HAP-1 (cell line): ENCODE measurements around the gene CNNM1.

Experiments
- DNase-seq, 2 experiments: peaks; one replicate each; pipeline ENCODE4 v3.0.0-alpha.2; 2016 to 2020; ENCODE audit warnings: low spot score in 2 of 2
- H3K27me3 ChIP-seq: fragments of 250-450 bp; sonication (Bioruptor Pico); 2 replicates; pipeline ENCODE4 v1.5.1; 2020; ENCODE audit warnings: low read depth, mild to moderate bottlenecking, moderate library complexity
- H3K36me3 ChIP-seq: fragments of 250-450 bp; sonication (Bioruptor Pico); replicated peaks from 2 replicates; pipeline ENCODE4 v1.5.1; 2020; ENCODE audit warnings: mild to moderate bottlenecking
- H3K4me1 ChIP-seq: fragments of 250-450 bp; sonication (Bioruptor Pico); 2 replicates; pipeline ENCODE4 v1.5.1; 2020; ENCODE audit warnings: mild to moderate bottlenecking
- H3K4me3 ChIP-seq: fragments of 250-450 bp; sonication (Bioruptor Pico); 2 replicates; pipeline ENCODE4 v1.5.1; 2020; ENCODE audit warnings: mild to moderate bottlenecking, moderate library complexity
- H3K9me3 ChIP-seq: fragments of 250-450 bp; sonication (Bioruptor Pico); 2 replicates; pipeline ENCODE4 v1.5.1; 2020; ENCODE audit warnings: mild to moderate bottlenecking, moderate library complexity
- in situ Hi-C: fragments of 300-500 bp; cut with MboI; formaldehyde crosslinking; loops from 3 replicates; pipeline ENCODE4 v1.14.3; 2020; ENCODE audit warnings: low sequenced_read_pairs, inconsistent platforms, mixed read lengths

The CNNM1 gene

GRCh38 chr10:99369126-99369525 is 40.0 kb downstream of the CNNM1 start:
- DNase-seq = no peak
- in situ Hi-C loops = no loop called here

GRCh38 chr10:99369551-99369950 is 40.4 kb downstream of the CNNM1 start:
- Histone ChIP-seq H3K9me3 (no peaks in the 10 kb centered on the region), H3K4me1 (no peaks in the 10 kb centered on the region), H3K4me3 (no peak overlapping the region), H3K36me3 (no peaks in the 10 kb centered on the region; the same call in none of the 2 replicates), H3K27me3 (no peaks in the 10 kb centered on the region)
- DNase-seq = no peak
- in situ Hi-C loops = no loop called here

More at GRCh38 chr10:99369126-99369525, 40.0 kb downstream of the CNNM1 start:
- no peaks in the 10 kb centered on the region for H3K9me3 ChIP-seq
- H3K36me3 ChIP-seq = no peaks in the 10 kb centered on the region; the same call in none of the 2 replicates
- no peaks in the 10 kb centered on the region for H3K4me1 ChIP-seq
- no peaks in the 10 kb centered on the region for H3K27me3 ChIP-seq
- H3K4me3 ChIP-seq = no peak overlapping the region

GRCh38 chr10:99370993-99371392 is 41.8 kb downstream of the CNNM1 start:
- H3K36me3 ChIP-seq = no peaks in the 10 kb centered on the region; the same call in 1 of the 2 replicates
- H3K4me3 ChIP-seq = no peak overlapping the region
- H3K4me1 ChIP-seq = no peaks in the 10 kb centered on the region
- H3K27me3 ChIP-seq = no peaks in the 10 kb centered on the region
- in situ Hi-C loops = no loop called here
- peak; percentile 42 to 57 for DNase-seq
- H3K9me3 ChIP-seq = no peaks in the 10 kb centered on the region

- no peaks in the 10 kb centered on the region for H3K27me3 ChIP-seq
- H3K9me3 ChIP-seq = no peaks in the 10 kb centered on the region
- no peak for DNase-seq
- H3K36me3 ChIP-seq = no peaks in the 10 kb centered on the region; the same call in 1 of the 2 replicates
- in situ Hi-C loops = no loop called here
- H3K4me1 ChIP-seq = no peaks in the 10 kb centered on the region
- no peak overlapping the region for H3K4me3 ChIP-seq
Measured at GRCh38 chr10:99372546-99373271, 43.6 kb downstream of the CNNM1 start.

GRCh38 chr10:99374526-99374925 is 45.4 kb downstream of the CNNM1 start:
- Histone ChIP-seq H3K9me3 (no peaks in the 10 kb centered on the region), H3K4me3 (no peak overlapping the region), H3K27me3 (no peaks in the 10 kb centered on the region), H3K4me1 (no peaks in the 10 kb centered on the region), H3K36me3 (no peaks in the 10 kb centered on the region; the same call in 1 of the 2 replicates)
- DNase-seq = peak; percentile 3 to 26
- in situ Hi-C loops = no loop called here

GRCh38 chr10:99374972-99375371 is 45.8 kb downstream of the CNNM1 start:
- Histone ChIP-seq H3K36me3 (no peaks in the 10 kb centered on the region; the same call in 1 of the 2 replicates), H3K4me3 (no peak overlapping the region), H3K4me1 (no peaks in the 10 kb centered on the region), H3K9me3 (no peaks in the 10 kb centered on the region), H3K27me3 (no peaks in the 10 kb centered on the region)
- no peak for DNase-seq
- in situ Hi-C loops = no loop called here

- Histone ChIP-seq H3K27me3 (no peaks in the 10 kb centered on the region), H3K9me3 (no peaks in the 10 kb centered on the region), H3K4me1 (no peaks in the 10 kb centered on the region), H3K36me3 (no peaks in the 10 kb centered on the region; the same call in 1 of the 2 replicates), H3K4me3 (no peak overlapping the region)
- in situ Hi-C loops = no loop called here
- no peak for DNase-seq
Measured at GRCh38 chr10:99375426-99375825, 46.3 kb downstream of the CNNM1 start.

- no peaks in the 10 kb centered on the region for H3K27me3 ChIP-seq
- no peaks in the 10 kb centered on the region for H3K4me1 ChIP-seq
- H3K4me3 ChIP-seq = no peak overlapping the region
- H3K36me3 ChIP-seq = no peaks in the 10 kb centered on the region; the same call in 1 of the 2 replicates
- no peak for DNase-seq
- in situ Hi-C loops = no loop called here
- no peaks in the 10 kb centered on the region for H3K9me3 ChIP-seq
Measured at GRCh38 chr10:99382176-99382575, 53.0 kb downstream of the CNNM1 start.

GRCh38 chr10:99387071-99387470 is 57.9 kb downstream of the CNNM1 start:
- in situ Hi-C loops = no loop called here
- Histone ChIP-seq H3K9me3 (no peaks in the 10 kb centered on the region), H3K4me1 (no peaks in the 10 kb centered on the region), H3K27me3 (no peaks in the 10 kb centered on the region), H3K36me3 (peaks cover 9% of the 10 kb centered on the region), H3K4me3 (no peak overlapping the region)
- no peak for DNase-seq

- peaks cover 13% of the 10 kb centered on the region for H3K36me3 ChIP-seq
- H3K9me3 ChIP-seq = no peaks in the 10 kb centered on the region
- H3K4me1 ChIP-seq = no peaks in the 10 kb centered on the region
- in situ Hi-C loops = no loop called here
- no peak overlapping the region for H3K4me3 ChIP-seq
- no peaks in the 10 kb centered on the region for H3K27me3 ChIP-seq
- DNase-seq = no peak
Measured at GRCh38 chr10:99387541-99387940, 58.4 kb downstream of the CNNM1 start.

- H3K9me3 ChIP-seq = no peaks in the 10 kb centered on the region
- H3K4me1 ChIP-seq = no peaks in the 10 kb centered on the region
- in situ Hi-C loops = loop anchor here (5.0 kb wide), 1 partner anchor 222 kb away; no protein-coding TSS in a partner anchor
- no peak for DNase-seq
- peaks cover 20% of the 10 kb centered on the region for H3K36me3 ChIP-seq
- no peak overlapping the region for H3K4me3 ChIP-seq
- H3K27me3 ChIP-seq = no peaks in the 10 kb centered on the region
Measured at GRCh38 chr10:99389729-99390480, 60.7 kb downstream of the CNNM1 start.

GRCh38 chr10:99391346-99391745 is 62.2 kb downstream of the CNNM1 start:
- H3K9me3 ChIP-seq = no peaks in the 10 kb centered on the region
- peaks cover 29% of the 10 kb centered on the region for H3K36me3 ChIP-seq
- no peak for DNase-seq
- H3K27me3 ChIP-seq = no peaks in the 10 kb centered on the region
- no peaks in the 10 kb centered on the region for H3K4me1 ChIP-seq
- in situ Hi-C loops = loop anchor here (5.0 kb wide), 1 partner anchor 221 kb away; no protein-coding TSS in a partner anchor
- no peak overlapping the region for H3K4me3 ChIP-seq

GRCh38 chr10:99393036-99393435 is 63.9 kb downstream of the CNNM1 start:
- no peak overlapping the region for H3K4me3 ChIP-seq
- no peaks in the 10 kb centered on the region for H3K4me1 ChIP-seq
- in situ Hi-C loops = loop anchor here (5.0 kb wide), 1 partner anchor 219 kb away; no protein-coding TSS in a partner anchor
- H3K9me3 ChIP-seq = no peaks in the 10 kb centered on the region
- no peaks in the 10 kb centered on the region for H3K27me3 ChIP-seq
- H3K36me3 ChIP-seq = peaks cover 46% of the 10 kb centered on the region
- DNase-seq = no peak

- no peaks in the 10 kb centered on the region for H3K4me1 ChIP-seq
- H3K9me3 ChIP-seq = no peaks in the 10 kb centered on the region
- no peaks in the 10 kb centered on the region for H3K27me3 ChIP-seq
- H3K36me3 ChIP-seq = peaks cover 50% of the 10 kb centered on the region
- in situ Hi-C loops = loop anchor here (5.0 kb wide), 1 partner anchor 219 kb away; no protein-coding TSS in a partner anchor
- no peak overlapping the region for H3K4me3 ChIP-seq
- no peak for DNase-seq
Measured at GRCh38 chr10:99393683-99394082, 64.5 kb downstream of the CNNM1 start.
